Neural cell (in vitro differentiated cells): ENCODE measurements around the gene ARHGEF7.

Experiments
- CTCF ChIP-seq: fragments of 450-650 bp; IDR thresholded peaks from 2 replicates; pipeline ENCODE4 v1.5.1; 2014; ENCODE audit warnings: antibody characterized with exemption, mild to moderate bottlenecking, moderate library complexity; ENCODE audit not compliant: poor library complexity, severe bottlenecking
- REST ChIP-seq: IDR thresholded peaks from 2 replicates; pipeline ENCODE4 v1.6.1; 2012; ENCODE audit warnings: borderline replicate concordance

GRCh38 chr13:111175372-111175771, 60.3 kb downstream of the ARHGEF7 start:
- TF ChIP-seq CTCF (no peak), REST (no peak)
